Dedifferentiated amniotic fluid mesenchymal stem cell (primary cell): Measurements from ENCODE around the gene LMTK2.
A peak's percentile ranks its signal among the peaks of the same experiment; 100 is the strongest.

Experiments used
- DNase-seq: peaks from one replicate; pipeline ENCODE4 v3.0.0-alpha.2; 2016; ENCODE audit errors: extremely low spot score

LMTK2 gene

GRCh38 chr7:98137134-98137825 is 30.6 kb downstream of the LMTK2 start:
- no peak for DNase-seq

- DNase-seq = no peak
Measured at GRCh38 chr7:98137826-98138151, 31.1 kb downstream of the LMTK2 start.

GRCh38 chr7:98138672-98139071 is 32.0 kb downstream of the LMTK2 start:
- no peak for DNase-seq

- DNase-seq = no peak
Measured at GRCh38 chr7:98142658-98143057, 36.0 kb downstream of the LMTK2 start.

- DNase-seq = no peak
Measured at GRCh38 chr7:98148607-98149006, 41.9 kb downstream of the LMTK2 start.

GRCh38 chr7:98149116-98149692 is 42.5 kb downstream of the LMTK2 start:
- no peak for DNase-seq

GRCh38 chr7:98151884-98152283 is 45.2 kb downstream of the LMTK2 start:
- DNase-seq = no peak

- no peak for DNase-seq
Measured at GRCh38 chr7:98156700-98157099, 50.0 kb downstream of the LMTK2 start.

GRCh38 chr7:98157761-98158160 is 51.1 kb downstream of the LMTK2 start:
- DNase-seq = no peak

GRCh38 chr7:98162758-98163157 is 56.1 kb downstream of the LMTK2 start:
- DNase-seq = no peak

- no peak for DNase-seq
Measured at GRCh38 chr7:98163269-98163668, 56.6 kb downstream of the LMTK2 start.

GRCh38 chr7:98163704-98164494 is 57.2 kb downstream of the LMTK2 start:
- no peak for DNase-seq

GRCh38 chr7:98165827-98166667 is 59.4 kb downstream of the LMTK2 start:
- no peak for DNase-seq

- no peak for DNase-seq
Measured at GRCh38 chr7:98166668-98166970, 60.0 kb downstream of the LMTK2 start.

- DNase-seq = no peak
Measured at GRCh38 chr7:98167653-98168052, 61.0 kb downstream of the LMTK2 start.

- peak; percentile 53 for DNase-seq
Measured at GRCh38 chr7:98168181-98168903, 61.7 kb downstream of the LMTK2 start.

GRCh38 chr7:98168904-98169621 is 62.4 kb downstream of the LMTK2 start:
- DNase-seq = no peak

- no peak for DNase-seq
Measured at GRCh38 chr7:98170966-98171365, 64.3 kb downstream of the LMTK2 start.

- DNase-seq = no peak
Measured at GRCh38 chr7:98171449-98171848, 64.8 kb downstream of the LMTK2 start.

GRCh38 chr7:98174334-98175259 is 67.9 kb downstream of the LMTK2 start:
- DNase-seq = no peak
